HL-60/S4 treated with phorbol 12-myristate 13-acetate at 8.2 ng/mL for 4 days and 3 days (cell line): ENCODE results near the gene C14orf93.
"Not testable (repeated sequence)": the region's sequence is repeated elsewhere in the genome, so short reads cannot be mapped to it uniquely, and the experiment has no call there.

Experiments used
- in situ Hi-C: fragments of 300-500 bp; cut with MboI; formaldehyde crosslinking; loops from 2 replicates; pipeline ENCODE4 v1.15.0; 2022; ENCODE audit warnings: low sequenced_read_pairs

Gene C14orf93

DNA sequence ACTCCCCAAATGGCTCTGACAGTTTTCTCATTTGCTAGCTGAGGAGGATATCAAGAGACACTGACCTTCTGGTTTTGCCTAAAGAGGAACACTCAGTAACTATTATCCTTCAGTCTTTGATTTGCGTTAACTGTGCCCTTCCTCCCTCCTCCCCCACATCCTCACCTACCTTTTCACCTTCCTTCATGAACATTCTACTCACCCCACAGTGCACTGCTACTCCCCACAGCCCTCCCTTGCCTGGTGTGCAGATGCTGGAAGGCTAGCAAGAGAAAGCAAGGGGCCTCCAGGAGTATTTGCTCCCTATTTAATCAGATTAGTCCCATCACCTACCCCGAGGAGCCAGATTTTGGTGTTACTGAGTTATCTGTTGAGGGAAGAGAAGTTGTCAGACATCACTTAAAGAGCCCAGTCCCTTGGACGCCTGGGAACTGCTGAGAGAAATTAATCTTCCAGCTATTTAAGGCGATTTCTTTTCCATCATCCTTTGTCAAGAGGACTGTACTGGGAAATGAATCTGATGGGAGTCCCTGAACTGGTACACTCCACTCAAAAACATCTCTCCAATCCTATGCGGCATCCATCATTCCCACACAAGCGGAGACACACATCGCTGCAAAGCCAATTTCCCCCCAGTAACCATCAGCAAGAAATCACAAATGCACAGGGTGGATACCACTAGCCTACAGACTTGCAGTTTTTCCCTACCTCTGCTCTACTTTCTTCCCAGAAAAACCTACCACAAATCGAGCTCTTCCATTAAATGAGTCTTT, 13.3 kb upstream of the C14orf93 start:
- in situ Hi-C loops: no loop called here

DNA sequence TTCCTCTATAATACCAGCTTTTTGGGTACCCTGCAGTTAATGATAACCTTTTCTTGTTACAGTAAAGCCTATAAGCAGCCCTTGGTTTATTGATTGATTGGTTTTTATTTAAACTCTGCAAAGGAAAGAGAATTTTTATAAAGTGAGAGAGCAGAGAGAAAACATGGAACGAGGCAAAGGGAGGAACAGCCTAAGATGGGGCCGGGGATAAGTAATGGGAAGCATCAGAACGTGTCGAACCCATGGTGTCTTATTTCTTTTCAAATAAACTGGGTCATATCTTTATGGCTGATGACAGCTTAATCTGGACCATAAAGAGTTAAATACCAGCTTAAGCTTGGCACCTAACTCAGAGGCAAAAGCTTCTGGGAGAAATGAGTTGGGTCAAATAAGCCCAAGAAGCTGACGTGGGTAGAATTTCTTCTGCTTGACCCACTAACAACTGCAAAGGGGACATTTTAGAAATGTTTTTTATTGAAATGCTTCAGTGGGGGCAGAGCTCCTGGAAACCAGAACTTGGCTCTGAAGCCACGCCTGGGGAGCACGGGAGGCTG, 12.0 kb upstream of the C14orf93 start:
- in situ Hi-C loops: no loop called here

DNA sequence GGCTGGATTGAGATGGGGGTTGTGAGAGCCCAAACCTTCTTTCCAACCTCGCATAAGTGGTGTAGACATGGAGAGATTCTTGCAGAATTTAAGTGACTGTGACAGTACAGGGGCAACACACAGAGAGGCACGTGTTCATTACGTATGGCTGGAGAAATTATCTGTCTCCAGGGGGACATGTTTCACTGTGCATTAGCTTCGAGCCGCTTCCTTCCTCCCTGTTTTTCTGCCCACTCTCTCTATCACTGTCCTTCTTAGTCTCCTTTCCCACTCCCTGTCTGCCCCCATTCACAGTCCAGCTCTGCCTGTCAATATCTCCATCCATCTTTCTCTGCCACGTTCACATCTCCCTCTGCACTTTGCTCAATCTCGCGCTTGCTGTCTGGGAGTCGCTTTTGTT, 11.5 kb upstream of the C14orf93 start:
- in situ Hi-C loops: no loop called here

DNA sequence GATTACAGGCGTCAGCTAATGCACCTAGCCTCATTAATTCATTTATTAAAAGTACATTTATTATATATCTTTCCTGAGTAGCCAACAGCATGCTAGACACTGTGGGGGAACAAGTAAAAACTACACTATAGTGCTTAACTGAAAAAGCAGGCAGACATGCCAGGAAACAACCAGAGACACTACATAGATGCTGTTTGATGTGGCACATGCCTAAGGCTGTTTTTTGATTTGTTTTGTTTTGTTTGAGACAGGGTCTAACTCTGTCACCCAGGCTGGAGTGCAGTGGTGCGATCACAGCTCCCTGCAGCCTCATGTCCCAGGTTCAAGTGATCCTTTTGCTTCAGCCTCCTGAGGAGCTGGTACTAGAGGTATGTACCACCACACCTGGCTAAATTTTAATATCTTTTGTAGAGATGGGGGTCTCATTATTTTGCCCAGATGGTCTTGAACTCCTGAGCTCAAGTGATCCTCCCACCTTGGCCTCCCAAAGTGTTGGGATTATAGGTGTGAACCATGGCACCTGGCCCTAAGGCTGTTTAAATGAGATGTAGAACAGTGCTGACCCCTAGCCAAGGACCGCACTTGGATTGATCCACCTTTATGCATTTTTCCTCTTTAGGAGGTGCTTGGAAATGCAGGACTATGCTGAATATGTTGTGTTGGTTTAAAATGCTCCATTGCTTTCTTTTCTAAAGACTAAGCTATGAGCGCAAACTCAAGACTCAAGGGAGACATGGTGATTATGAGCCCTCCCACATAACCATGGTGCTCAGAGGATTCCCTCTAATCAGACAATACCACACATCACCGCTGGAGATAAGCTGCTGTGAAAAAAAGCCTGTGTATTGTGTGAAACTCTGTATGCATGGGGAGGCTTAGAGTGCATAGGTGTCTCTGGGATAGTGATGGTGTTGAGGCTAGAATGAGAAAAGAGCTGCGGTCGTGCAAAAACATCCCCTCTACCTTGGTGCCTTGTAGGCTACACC, 10.5 kb upstream of the C14orf93 start:
- in situ Hi-C loops: no loop called here

DNA sequence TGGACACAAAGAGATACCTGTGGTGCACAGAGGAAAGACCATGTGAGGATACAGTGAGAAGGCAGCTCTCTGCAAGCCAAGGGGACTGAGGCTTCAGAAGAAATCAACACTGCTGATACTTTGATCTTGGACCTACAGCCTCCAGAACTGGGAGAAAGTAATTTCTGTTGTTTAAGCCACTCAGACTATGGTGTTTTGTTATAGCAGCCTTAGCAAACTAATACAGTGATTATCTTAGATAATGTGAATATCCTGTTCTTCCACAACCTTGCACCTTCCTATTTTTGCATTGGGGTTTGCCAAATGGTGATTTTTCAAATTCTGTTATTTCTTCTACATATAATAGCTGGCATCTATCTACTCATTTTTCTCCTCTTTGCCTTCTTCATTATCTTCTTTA, 8.2 kb upstream of the C14orf93 start:
- in situ Hi-C loops: no loop called here

DNA sequence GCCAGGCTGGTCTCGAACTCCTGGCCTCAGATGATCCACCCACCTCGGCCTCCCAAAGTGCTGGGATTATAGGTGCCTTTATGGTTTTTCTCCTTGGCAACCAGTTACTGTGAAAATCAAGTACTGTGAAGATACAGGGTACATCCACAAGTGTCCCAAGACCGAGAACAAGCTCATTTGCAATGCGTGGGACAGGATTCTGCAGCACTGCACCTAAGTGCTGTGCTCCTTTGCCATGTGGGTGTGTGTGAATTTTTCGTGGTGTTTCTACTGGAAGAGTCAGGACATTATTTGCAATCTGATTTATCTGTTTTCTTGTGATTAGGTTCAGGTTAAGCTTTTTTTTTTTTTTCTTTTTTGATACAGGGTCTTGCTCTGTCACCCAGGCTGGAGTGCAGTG, 7.1 kb upstream of the C14orf93 start:
- in situ Hi-C loops: no loop called here

DNA sequence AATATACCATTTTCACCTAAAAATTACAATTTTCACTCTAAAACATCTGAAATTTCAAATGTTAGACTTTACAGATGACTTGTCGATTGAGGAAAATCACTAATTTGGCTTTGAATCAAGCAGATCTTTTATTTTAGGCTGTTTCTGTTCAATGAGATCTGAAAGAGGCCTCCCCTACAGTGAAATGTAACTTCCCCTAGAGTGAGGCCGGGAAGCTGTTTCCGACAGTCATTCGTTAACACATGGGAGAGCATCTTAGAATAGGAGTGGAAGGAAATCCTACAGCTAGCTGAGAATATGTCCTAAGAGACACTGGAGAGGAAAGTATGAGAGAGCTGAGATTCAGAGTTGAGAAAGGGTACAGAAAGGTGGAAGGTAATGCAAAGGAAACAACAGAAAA, 5.7 kb upstream of the C14orf93 start:
- in situ Hi-C loops: no loop called here

DNA sequence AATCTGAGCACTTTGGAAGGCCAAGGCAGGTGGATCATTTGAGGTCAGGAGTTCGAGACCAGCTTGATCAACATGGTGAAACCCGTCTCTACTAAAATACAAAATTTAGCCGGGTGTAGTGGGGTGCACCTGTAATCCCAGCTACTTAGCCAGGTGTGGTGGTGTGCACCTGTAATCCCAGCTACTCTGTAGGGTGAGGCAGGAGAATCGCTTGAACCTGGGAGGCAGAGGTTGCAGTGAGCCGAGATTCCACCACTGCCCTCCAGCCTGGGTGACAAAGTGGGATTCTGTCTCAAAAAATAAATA, 3.8 kb upstream of the C14orf93 start:
- in situ Hi-C loops: not testable (repeated sequence)

DNA sequence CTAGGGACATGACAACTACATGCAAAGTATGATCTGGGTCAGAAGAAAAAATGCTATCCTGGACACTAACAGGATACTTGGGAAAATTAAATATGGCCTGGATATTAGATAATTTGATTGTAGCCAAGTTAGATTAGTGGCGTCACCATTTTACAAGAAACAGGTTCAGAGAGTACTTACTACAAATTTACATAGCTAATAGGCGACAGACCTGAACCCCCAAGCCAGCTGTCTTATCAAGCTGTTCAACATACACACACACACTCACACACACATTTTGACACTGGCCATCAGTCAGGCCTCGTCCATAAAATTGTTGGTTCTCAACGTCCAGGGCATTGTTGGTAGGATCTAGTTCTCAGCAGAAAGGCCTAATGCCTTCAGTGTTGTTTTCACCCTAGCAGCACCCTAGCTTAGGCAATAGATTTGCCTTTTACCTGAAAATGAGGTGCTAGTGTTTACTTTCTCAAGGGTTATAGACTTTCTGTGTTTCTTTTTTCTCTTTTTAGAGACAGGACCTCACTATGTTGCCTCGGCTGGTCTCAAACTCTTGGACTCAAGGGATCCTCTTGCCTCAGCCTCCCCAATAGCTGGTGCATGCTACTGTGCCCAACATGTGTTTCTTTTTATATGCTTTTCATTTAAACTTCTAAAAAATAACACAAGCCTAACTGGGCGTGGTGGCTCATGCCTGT, 3.3 kb upstream of the C14orf93 start:
- in situ Hi-C loops: no loop called here

DNA sequence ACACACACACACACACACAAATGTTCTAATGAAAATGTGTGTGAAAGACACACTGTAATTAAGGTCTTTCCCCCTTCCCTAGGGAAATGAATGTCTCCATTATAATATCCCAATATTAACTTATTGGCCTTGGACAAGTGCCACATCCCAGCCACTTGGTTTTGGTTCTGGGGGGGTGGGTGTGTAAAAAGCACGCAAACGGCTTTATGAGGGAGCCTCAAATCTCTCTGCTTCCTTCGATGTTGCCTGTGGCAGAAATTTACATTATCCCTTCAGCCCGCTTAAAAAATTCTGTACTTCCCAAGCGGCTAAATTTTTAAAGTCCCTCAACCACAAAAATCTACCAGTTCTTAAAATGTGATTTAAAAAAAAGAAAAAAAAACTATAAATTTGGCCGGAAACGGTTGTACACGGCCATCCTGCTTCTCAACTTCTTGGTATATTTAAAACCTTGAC, 432 bp downstream of the C14orf93 start:
- in situ Hi-C loops: no loop called here

DNA sequence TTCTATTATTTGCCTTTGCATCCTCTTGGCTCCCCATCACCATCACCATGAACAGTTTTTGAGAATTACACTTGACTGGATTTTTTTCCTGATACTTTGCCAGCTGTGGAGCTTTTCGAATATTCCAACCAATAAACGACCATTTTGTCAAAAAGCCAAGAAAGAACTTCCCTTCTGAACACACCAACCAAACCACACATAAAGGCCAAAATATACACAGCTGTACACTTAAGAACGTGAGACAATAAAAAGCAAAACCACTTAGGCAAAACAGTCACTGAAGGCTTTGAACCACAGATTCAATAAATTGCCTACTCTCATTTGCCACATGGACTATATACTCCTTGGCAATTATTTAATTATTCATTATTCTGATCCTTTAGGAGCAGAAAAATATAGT, 1.1 kb downstream of the C14orf93 start:
- in situ Hi-C loops: no loop called here

DNA sequence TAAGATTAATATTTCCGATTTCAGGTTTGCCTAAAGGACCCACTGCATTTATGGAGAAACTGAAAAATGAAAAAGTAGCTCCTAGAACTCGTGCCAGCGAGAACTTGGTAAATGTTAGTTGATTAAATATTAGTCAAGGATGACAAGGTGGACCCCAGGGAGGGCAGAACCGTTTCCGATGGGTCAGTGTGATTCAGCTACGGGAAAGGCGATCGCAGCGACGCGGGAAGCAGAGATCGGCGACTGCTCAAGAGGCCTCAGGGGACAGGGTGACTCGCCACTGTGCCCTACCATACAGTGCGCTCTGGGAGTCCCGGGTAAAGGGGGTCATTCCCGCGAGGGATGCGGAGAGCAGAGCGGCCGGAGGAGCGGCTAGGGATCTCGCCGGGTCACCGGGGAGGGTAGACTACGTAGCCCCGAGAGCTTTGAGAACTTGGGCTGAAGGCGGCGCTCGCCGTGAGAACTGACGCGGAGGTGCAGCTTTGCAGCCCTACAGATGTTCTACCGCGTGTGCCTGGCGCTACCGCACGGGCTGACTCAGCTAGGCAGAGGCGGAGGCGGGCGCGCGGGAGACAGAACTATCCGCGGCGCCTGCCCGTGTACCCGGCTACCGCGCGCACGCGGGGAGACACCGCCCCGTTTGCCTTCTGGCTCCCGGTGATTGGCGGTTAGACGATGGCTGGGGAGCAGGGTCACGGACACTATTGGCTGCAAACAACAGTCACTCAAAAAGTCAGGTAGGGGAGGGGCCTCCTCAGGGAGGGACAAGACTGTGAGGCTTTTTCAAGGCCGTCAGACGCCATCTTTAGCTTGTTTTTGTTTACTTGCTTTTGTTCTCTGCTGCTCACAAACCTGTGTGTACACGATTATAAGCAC, 3.2 kb downstream of the C14orf93 start:
- in situ Hi-C loops: no loop called here

DNA sequence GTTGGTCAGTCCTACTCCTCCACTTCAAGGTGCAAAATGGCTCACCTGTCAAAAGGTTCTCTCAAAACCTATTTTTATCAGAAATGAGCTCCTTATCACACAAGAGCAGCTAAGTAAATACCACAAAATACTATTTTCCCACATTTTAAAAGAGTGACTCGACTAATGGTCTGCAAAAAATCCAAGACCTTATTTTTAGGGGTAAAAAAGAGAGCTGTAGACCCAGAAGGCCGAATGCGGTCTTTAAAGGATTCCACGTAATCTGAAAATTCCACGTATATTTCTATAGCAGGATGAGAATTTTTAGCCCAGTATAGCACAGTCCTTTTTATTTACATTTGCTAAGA, 3.8 kb downstream of the C14orf93 start:
- in situ Hi-C loops: no loop called here

DNA sequence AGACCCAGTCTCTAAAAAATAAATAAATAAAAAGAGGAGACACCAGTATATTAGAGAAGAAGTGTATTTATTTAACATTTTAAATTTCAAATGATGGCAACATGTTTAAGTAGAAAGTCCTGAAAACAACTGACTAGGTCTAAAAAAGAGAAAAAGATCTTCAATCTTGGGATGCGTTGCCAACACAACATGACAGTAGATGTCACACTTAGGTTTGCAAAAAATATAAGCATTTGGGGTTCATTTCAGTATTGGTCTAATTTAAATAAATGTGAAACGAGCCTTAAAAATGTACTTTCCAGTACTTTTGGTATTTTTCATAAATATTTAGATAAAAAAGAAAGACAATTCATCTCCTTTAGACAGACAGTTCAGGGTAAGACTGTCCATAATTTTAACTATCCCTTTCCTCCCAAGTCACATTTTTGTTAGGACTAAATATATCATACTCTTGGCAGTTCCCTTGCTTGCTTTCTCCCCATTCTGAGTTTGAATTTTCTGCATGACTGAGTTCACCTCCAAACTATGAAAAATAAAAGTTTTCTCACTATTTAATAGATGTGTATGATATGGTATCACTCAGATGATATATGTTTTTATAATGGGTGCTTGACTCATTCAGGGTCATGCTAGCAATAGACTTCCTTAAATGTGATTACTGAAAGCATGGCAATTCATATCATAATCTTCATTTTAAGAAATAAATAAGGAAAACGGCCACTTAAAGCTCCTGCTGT, 4.3 kb downstream of the C14orf93 start:
- in situ Hi-C loops: no loop called here

DNA sequence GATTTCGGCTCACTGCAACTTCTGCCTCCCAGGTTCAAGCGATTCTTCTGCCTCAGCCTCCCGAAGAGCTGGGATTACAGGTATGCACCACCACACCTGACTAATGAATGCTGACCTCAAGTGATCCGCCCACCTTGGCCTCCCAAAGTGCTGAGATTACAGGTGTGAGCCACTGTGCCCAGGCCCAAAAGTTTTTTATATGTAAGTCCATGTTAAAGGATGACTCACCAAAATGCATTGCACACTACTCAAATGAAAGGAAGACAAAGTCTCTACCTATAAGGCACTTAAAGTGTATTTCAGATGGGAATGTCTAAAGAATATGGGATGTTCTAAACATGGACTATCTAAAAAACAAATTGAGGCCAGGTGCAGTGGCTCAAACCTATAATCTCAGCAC, 5.7 kb downstream of the C14orf93 start:
- in situ Hi-C loops: not testable (repeated sequence)

DNA sequence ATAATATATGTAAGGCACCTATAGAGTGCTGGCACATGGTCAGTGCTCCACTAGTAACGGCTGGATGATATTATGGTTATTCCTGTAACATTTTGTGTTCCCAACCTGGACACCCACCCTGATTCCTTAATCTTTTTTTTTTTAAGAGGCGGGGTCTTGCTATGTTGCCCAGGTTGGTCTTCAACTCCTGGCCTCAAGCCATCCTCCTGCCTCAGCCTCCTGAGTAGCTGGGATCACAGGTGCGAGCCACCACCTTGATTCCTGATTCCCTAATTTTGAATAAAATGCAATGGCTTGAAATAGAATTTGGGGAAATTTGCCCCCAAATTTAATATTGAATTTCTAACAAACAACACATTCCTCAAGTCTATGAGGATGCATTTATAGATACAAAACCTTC, 7.4 kb downstream of the C14orf93 start:
- in situ Hi-C loops: no loop called here

DNA sequence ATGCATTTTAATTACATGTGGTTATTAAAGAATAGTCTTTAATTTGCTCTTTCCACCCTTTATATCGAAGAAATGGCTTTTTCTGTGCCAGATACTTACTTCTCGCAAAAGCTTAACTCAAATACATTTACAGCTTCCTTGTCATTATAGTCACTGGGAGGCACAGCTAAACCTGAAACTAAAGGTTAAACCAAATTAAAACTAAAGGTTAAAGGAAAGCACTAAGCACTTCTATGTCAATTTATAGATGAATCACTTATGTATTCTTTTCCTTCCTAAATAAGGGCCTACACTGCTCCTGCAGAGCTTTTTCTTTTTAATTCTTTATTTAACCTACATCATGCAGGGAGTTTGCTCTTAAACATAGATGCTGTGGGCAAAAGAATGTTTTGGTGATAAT, 9.1 kb downstream of the C14orf93 start:
- in situ Hi-C loops: no loop called here

DNA sequence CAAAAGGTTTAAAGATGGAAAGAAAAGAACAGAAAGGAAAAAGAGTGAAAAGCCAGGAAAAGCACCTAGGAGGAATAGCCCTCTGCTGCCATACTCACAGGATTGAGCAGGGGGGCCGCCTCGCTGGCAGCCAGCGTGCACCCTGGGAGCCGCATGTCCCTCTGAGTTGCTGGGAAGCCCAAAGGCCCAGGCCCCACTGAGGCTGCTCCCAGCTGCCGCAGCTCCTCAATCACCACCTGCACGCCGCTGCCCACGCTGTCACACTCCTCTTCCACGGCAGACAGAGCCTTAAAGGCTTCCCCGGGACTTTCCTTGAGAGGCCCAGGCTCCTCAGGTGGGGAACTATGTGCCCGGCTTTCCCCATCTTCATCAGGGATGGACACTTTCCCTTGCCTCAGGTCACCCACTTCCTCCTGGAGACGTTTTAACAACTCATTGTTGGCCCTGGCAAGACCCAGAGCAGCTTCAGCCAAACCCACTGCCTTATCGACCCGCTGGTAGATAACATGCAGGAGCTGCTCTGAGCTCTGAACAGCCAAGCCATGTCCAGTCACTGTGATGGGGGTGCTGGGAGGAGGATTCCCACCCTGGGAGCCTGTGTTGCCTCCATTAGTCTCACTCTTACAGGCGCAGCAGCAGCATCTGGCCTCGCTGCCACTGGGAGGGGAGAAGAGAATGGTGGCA, 11.5 kb downstream of the C14orf93 start:
- in situ Hi-C loops: loop anchor here (10.0 kb wide), 1 partner anchor 56 kb away; the partner anchor contains the start of gene CDH24
